ENCODE results near the gene VASN. TPM values are rescaled to one million over a fixed set of nuclear protein-coding genes. Genes with fewer than 3 reads are reported as not detected.

Gene VASN
- total RNA-seq, 1 donor from 2014 or later, result 4.3 TPM

DNA sequence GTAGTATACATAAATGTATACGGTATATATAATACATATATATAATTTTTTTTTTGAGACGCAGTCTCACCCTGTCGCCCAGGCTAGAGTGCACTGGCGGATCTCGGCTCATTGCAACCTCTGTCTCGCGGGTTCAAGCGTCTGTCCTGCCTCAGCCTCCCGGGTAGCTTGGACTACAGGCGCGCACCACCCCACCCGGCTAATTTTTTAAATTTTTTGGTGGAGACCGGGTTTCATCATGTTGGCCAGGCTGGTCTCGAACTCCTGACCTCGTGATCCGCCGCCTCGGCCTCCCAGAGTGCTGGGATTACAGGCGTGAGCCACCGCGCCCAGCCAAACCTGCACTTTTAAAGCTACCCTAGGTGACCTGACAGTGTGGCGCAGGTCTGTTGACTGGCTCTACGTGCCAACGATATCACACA is 21.3 kb upstream of the VASN start:
- no peak for ATAC-seq
- intact Hi-C loops (cut with micrococcal nuclease), result loop anchor here (10.0 kb wide), 1 partner anchor 54 kb away; no protein-coding TSS in a partner anchor
- DNase-seq, result no peak

GRCh38 chr16:4350787-4351659 is 20.6 kb upstream of the VASN start, which contains the start of gene PAM16:
Gene PAM16, minus strand, starts transcription at chr16:4351321. Its CDS starts 87 bp downstream, at chr16:4351234.
- intact Hi-C loops (cut with micrococcal nuclease), result loop anchor here (10.0 kb wide), 1 partner anchor 54 kb away; no protein-coding TSS in a partner anchor
- DNase-seq (peak; percentile 99), ATAC-seq (peak; percentile 95)

GRCh38 chr16:4351880-4352279 is 19.8 kb upstream of the VASN start:
- intact Hi-C loops (cut with micrococcal nuclease), result loop anchor here (10.0 kb wide), 1 partner anchor 53 kb away; no protein-coding TSS in a partner anchor
- ATAC-seq, result no peak
- no peak for DNase-seq

DNA sequence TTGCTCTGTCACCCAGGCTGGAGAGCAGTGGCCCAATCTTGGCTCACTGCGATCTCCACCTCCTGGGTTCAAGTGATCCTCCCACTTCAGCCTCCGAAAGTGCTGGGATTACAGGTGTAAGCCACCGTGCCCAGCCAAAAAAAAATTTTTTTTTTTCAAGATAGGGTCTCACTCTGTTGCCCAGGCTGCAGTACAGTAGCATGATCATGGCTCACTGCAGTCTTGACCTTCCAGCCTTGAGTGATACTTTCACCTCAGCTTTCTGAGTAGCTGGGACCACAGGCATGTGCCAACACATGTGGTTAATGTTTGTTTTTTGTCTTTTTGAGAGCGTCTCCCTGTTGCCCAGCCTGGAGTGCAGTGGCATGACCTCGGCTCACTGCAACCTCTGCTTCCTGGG is 18.8 kb upstream of the VASN start:
- intact Hi-C loops (cut with micrococcal nuclease), result loop anchor here (10.0 kb wide), 1 partner anchor 52 kb away; no protein-coding TSS in a partner anchor
- ATAC-seq (no peak), DNase-seq (no peak)

DNA sequence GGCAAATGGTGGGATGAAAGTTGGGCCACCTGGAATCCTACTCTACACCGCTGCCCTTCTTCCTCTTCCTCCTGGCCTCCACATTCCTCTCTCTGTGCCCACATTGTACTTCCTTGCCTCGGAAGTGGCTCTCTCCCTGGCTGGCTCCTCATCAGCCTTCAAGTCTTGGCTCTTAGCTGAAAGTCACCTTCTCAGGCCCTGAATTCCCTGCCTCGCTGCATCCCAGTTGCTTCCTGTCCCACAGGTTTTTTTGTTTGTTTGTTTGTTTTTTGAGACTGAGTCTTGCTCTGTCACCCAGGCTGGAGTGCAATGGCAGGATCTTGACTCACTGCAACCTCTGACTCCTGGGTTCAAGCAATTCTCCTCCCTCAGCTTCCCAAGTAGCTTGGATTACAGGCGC is 18.0 kb upstream of the VASN start:
- intact Hi-C loops (cut with micrococcal nuclease), result loop anchor here (10.0 kb wide), 1 partner anchor 51 kb away; no protein-coding TSS in a partner anchor

DNA sequence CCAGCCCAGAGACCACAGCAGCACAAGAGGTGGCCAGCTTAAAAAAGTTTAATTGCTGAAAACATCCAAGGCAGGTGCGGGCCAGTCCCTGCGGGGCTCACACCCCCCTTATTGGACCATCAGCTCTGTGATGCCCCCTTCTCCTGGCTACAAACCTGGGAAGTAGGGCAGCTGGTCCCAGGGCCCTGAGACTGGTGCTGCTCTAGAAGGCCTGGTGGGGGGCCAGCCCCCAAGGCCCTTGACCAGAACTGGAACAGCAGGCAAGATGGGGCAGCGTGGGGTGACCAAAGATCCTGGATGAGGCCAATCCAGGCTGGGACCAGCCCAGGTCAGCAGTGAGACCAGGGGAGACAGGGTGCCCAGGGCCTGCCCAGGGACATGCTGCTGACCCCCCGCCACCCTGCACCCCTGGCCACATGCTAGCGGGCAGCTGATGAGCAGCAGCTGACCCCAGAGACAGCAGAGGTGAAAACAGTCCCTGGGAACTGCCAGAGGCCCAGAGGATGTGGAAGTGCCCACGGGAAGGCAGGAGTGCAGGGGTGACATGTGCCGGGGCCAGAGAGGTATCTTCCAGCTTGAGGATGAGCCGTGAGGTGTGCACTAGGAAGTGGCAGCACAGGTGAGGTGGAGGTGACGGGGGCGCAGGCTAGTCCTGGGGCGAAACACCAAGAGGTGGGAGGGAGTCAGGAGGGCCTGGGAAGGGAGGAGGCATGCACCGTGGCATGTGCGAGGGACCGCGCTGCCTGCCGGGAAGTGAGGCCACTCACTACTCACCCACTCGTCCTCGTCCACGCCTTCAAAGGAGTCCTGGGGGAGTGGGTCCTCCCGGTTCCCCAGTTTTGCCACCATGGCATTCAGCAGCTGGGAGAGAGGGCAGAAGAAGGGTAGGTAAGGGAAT is 16.9 kb upstream of the VASN start:
- intact Hi-C loops (cut with micrococcal nuclease), result loop anchor here (10.0 kb wide), 1 partner anchor 50 kb away; no protein-coding TSS in a partner anchor
- no peak for DNase-seq

More for the DNA sequence above, 18.0 kb upstream of the VASN start:
- ATAC-seq, result no peak
- no peak for DNase-seq

DNA sequence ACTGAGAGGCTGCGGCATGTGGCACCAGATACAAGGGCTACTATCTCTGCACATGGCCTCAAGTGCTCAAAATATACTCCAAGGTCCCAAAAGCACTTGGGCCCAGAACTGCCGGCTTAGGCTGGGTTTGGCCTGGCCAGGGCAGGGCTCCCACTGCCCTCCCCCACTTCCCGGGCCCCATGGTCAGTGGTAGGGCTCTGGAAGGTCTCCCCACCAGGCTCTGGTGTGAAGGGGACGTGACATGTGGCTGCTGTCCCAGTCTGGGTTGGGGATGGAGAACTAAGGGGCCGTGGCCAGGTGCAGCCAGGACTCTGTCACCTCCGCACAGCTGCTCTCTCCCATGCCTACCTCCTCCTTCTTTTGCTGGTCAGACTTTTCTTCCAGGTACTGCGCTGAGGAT is 14.8 kb upstream of the VASN start:
- ATAC-seq (no peak), DNase-seq (no peak)
- intact Hi-C loops (cut with micrococcal nuclease), result loop anchor here (10.0 kb wide), 1 partner anchor 48 kb away; no protein-coding TSS in a partner anchor

More for the DNA sequence above, 16.9 kb upstream of the VASN start:
- no peak for ATAC-seq

DNA sequence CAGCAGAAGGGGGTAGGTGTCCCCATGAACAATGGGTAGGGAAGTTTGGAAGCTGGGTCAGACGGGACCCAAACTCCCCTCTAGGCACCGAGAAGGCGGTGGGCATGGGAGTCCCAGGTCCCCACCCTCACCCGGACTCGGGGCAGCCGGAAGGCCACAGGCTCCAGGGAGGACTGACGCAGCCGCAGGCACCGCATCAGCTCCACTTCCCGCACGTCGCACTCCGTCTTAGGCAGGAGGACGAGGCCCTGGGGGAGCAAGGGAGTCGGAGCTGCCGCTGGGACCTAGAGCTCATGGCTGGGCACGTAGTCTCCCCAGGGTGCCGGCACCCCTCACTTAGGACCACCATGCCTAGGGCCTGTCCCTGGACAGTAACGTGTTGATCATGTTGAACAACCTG is 13.4 kb upstream of the VASN start:
- intact Hi-C loops (cut with micrococcal nuclease), result loop anchor here (10.0 kb wide), 1 partner anchor 47 kb away; no protein-coding TSS in a partner anchor
- ATAC-seq, result no peak
- DNase-seq, result no peak

DNA sequence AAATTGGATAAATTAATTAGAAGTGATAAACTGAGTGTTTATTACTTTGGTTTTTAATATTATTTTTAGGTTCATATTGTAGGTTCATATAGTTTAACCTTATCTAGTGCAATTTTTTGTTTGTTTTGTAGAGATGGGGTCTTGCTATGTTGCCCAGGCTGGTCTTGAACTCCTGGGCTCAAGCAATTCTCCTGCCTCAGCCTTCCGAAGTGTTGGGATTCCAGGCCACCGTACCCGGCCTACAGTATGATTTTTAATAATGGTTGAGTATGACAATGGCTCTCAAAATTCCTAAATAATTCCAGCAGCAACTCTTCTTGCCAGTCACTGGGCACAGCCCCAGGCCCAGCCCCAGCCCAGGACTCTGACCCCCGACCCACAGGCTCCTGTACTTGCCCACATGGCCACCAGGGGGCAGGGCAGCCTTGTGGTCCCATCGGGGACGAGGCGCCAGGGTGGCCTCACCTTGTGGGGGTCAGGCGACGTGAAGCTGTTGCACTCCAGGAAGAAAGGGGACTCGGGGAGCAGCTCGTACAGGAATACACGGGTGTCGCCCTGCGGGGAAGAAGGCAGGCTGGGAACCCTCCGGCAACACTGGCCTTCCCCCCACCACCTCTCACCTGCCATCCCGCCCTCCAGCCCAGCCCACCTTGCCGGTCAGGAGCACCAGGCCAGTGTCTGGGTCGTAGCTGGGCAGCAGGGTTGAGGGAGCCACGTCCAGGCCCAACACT is 12.7 kb upstream of the VASN start:
- ATAC-seq, result peak; percentile 80
- peak; percentile 83 for DNase-seq

DNA sequence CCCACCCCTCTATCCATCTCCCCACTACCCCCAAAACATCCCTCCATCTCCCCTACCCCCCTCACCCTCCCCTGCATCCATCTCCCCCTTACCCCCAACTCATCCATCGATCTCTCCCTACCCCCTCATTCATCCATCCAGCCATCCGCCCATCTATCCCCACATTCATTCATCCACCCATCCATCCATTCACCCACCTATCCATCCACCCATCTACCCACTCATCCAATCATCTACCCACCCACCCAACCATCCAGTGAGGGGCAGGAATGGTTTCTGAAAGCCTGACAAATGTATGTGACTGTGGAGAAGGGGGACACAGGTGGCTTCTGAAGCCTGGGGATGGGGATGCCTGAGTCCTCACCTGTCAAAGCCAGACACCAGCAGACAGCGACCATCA is 11.7 kb upstream of the VASN start:
- intact Hi-C loops (cut with micrococcal nuclease), result loop anchor here (10.0 kb wide), 1 partner anchor 45 kb away; no protein-coding TSS in a partner anchor
- ATAC-seq, result no peak

More for the DNA sequence above, 12.7 kb upstream of the VASN start:
- intact Hi-C loops (cut with micrococcal nuclease), result loop anchor here (10.0 kb wide), 1 partner anchor 46 kb away; no protein-coding TSS in a partner anchor

GRCh38 chr16:4360538-4361021 is 11.1 kb upstream of the VASN start:
- DNase-seq (no peak), ATAC-seq (no peak)
- intact Hi-C loops (cut with micrococcal nuclease), result no loop called here

More for the DNA sequence above, 11.7 kb upstream of the VASN start:
- no peak for DNase-seq

GRCh38 chr16:4361033-4361943 is 10.4 kb upstream of the VASN start:
- peak; percentile 16 for DNase-seq
- ATAC-seq, result no peak
- intact Hi-C loops (cut with micrococcal nuclease), result no loop called here

GRCh38 chr16:4361944-4362311 is 9.7 kb upstream of the VASN start:
- intact Hi-C loops (cut with micrococcal nuclease), result no loop called here
- ATAC-seq (no peak), DNase-seq (no peak)

DNA sequence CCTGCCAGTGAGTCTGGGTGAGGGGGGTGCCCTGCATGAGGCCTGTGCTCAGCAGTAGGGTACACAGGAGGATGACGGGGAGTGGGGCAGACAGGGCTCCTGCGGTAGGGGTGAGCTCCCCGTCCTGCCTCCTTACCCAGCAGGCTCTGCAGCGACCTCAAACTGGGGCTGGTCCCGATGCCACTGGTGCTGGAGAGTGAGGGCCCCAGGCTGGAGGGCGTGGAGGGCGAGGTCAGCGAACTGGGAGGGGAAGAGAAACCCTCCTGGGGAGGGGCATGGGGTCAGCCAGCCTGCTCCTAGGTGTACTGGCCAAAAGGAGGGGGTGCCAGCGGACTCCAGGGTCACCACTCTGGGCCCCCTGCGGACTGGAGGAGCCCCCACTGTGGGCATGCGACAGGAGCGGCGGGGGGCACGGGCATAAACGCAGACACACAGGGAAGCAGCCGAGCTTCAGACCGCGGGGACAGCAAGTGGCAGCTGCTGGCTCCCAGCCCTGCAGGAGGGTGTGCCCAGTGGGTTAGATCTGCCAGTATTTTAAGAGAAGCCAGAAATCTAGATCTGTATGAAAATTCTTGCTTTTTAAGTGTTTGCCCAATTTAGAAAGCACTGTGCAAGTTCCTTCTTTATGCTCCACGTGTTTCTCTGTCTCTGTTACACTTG is 9.0 kb upstream of the VASN start:
- intact Hi-C loops (cut with micrococcal nuclease), result no loop called here
- DNase-seq (peak; percentile 36), ATAC-seq (no peak)

- intact Hi-C loops (cut with micrococcal nuclease), result no loop called here
- no peak for DNase-seq
- no peak for ATAC-seq
These were observed 7.2 kb upstream of the VASN start for GRCh38 chr16:4364196-4365013.

DNA sequence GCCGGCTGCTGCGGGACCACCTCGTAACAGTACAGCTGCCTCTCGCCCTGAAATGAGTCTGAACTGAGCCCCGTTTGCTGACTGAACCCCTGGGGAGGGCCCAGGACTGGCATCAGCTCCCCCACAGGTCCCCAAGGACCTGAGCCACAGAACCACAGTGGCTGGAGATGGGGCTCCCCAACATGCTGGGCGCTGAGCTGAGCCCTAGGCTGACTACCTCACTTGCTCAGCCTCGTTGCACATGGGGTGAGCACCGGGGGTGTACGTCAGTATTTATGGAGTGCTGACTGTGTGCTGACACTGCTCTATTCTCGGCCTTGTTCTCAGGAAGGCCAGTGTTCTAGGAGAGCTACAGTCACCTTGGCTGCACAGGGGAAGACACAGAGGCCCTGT is 6.6 kb upstream of the VASN start:
- DNase-seq (no peak), ATAC-seq (no peak)
- intact Hi-C loops (cut with micrococcal nuclease), result no loop called here
